B cell (primary cell): ENCODE data around the gene CYYR1.

Experiments used
- EZH2 ChIP-seq: IDR thresholded peaks from 2 replicates; pipeline ENCODE4 v1.6.1; 2012; ENCODE audit warnings: borderline replicate concordance, low read depth, mild to moderate bottlenecking, moderate library complexity, low read length; ENCODE audit not compliant: insufficient read depth, poor library complexity, severe bottlenecking
- TF ChIP-seq, protein P1 (sequence below): fragments of 200-600 bp; IDR thresholded peaks from one replicate; pipeline ENCODE4 v1.8.0; 2022; ENCODE audit warnings: antibody characterized with exemption, mild to moderate bottlenecking

DNA sequence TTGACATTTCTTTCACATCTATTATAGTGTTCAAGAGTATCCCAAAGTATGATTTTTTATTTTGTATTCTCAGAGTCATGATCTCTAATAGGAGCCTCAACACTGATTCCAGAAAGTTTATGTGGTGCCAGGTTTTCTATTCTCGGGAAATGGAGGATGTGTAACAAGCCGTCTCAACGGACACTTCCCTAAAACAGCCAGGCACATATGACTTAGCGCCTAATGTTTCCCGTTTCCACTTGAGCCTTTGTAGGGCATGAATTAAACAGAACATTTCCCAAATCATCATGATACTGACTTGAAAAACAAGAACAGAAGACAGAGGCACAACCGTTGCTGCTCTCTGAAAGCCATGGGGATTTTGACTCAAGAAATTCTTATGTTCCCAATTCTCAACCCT, 8.0 kb downstream of the CYYR1 start:
- TF ChIP-seq, protein P1, sequence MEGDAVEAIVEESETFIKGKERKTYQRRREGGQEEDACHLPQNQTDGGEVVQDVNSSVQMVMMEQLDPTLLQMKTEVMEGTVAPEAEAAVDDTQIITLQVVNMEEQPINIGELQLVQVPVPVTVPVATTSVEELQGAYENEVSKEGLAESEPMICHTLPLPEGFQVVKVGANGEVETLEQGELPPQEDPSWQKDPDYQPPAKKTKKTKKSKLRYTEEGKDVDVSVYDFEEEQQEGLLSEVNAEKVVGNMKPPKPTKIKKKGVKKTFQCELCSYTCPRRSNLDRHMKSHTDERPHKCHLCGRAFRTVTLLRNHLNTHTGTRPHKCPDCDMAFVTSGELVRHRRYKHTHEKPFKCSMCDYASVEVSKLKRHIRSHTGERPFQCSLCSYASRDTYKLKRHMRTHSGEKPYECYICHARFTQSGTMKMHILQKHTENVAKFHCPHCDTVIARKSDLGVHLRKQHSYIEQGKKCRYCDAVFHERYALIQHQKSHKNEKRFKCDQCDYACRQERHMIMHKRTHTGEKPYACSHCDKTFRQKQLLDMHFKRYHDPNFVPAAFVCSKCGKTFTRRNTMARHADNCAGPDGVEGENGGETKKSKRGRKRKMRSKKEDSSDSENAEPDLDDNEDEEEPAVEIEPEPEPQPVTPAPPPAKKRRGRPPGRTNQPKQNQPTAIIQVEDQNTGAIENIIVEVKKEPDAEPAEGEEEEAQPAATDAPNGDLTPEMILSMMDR, result no peak
- TF ChIP-seq EZH2, result no peak
